Measurements from ENCODE around the gene DPYSL3. TPM values are rescaled to one million over a fixed set of nuclear protein-coding genes. Genes with fewer than 3 reads are reported as not detected.

The DPYSL3 gene
- total RNA-seq, 1 donor from 2014 or later, result 42.4 TPM

GRCh38 chr5:147465747-147466146 is 44.1 kb downstream of the DPYSL3 start:
- TF ChIP-seq, protein P1, sequence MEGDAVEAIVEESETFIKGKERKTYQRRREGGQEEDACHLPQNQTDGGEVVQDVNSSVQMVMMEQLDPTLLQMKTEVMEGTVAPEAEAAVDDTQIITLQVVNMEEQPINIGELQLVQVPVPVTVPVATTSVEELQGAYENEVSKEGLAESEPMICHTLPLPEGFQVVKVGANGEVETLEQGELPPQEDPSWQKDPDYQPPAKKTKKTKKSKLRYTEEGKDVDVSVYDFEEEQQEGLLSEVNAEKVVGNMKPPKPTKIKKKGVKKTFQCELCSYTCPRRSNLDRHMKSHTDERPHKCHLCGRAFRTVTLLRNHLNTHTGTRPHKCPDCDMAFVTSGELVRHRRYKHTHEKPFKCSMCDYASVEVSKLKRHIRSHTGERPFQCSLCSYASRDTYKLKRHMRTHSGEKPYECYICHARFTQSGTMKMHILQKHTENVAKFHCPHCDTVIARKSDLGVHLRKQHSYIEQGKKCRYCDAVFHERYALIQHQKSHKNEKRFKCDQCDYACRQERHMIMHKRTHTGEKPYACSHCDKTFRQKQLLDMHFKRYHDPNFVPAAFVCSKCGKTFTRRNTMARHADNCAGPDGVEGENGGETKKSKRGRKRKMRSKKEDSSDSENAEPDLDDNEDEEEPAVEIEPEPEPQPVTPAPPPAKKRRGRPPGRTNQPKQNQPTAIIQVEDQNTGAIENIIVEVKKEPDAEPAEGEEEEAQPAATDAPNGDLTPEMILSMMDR (IDR thresholded peaks at IDR 0.05; ENCODE audit: insufficient read depth, low read length, poor library complexity, severe bottlenecking), result no peak
- H3K36me3 ChIP-seq (ENCODE audit: control insufficient read depth, insufficient read depth, low read length), result no peaks in the 10 kb centered on the region
- H3K27me3 ChIP-seq (ENCODE audit: control insufficient read depth, insufficient read depth, low read length), result no peaks in the 10 kb centered on the region
- no peak for DNase-seq (ENCODE audit: low read depth)
- H3K4me3 ChIP-seq (ENCODE audit: low read depth, low read length), result no peak overlapping the region

- Histone ChIP-seq H3K36me3 (ENCODE audit: control insufficient read depth, insufficient read depth, low read length) (no peaks in the 10 kb centered on the region), H3K4me3 (ENCODE audit: low read depth, low read length) (no peak overlapping the region), H3K27me3 (ENCODE audit: control insufficient read depth, insufficient read depth, low read length) (no peaks in the 10 kb centered on the region)
- no peak for DNase-seq (ENCODE audit: low read depth)
- TF ChIP-seq, protein P1 (IDR thresholded peaks at IDR 0.05; ENCODE audit: insufficient read depth, low read length, poor library complexity, severe bottlenecking), result peak; percentile 53
Observed at GRCh38 chr5:147464211-147464610, 45.7 kb downstream of the DPYSL3 start.

DNA sequence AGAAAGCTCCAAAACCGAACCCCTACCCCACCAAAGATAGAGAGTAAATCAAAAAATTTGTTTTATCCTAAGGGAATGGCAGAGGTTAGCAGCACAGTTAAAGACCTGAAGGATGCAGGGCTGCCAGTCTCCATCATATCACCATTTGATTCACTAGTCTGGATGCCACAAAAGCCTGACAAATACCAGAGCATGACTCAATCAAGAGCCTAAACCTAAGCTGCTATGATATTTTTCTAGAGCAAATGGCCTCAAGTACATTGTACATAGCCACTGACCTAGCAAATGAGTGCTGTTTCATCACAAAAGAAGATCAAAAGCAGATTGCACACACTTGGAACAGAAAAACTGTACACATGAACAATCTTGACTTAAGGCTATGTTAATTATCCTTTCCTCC is 48.0 kb downstream of the DPYSL3 start:
- Histone ChIP-seq H3K4me3 (ENCODE audit: low read depth, low read length) (no peak overlapping the region), H3K27me3 (ENCODE audit: control insufficient read depth, insufficient read depth, low read length) (no peaks in the 10 kb centered on the region), H3K36me3 (ENCODE audit: control insufficient read depth, insufficient read depth, low read length) (no peaks in the 10 kb centered on the region)
- TF ChIP-seq, protein P1 (IDR thresholded peaks at IDR 0.05; ENCODE audit: insufficient read depth, low read length, poor library complexity, severe bottlenecking), result no peak
- no peak for DNase-seq (ENCODE audit: low read depth)

GRCh38 chr5:147460380-147460779 is 49.5 kb downstream of the DPYSL3 start:
- Histone ChIP-seq H3K36me3 (ENCODE audit: control insufficient read depth, insufficient read depth, low read length) (no peaks in the 10 kb centered on the region), H3K4me3 (ENCODE audit: low read depth, low read length) (no peak overlapping the region), H3K27me3 (ENCODE audit: control insufficient read depth, insufficient read depth, low read length) (no peaks in the 10 kb centered on the region)
- TF ChIP-seq, protein P1 (IDR thresholded peaks at IDR 0.05; ENCODE audit: insufficient read depth, low read length, poor library complexity, severe bottlenecking), result no peak
- no peak for DNase-seq (ENCODE audit: low read depth)

- no peaks in the 10 kb centered on the region for H3K27me3 ChIP-seq (ENCODE audit: control insufficient read depth, insufficient read depth, low read length)
- DNase-seq (ENCODE audit: low read depth), result no peak
- TF ChIP-seq, protein P1 (IDR thresholded peaks at IDR 0.05; ENCODE audit: insufficient read depth, low read length, poor library complexity, severe bottlenecking), result no peak
- H3K4me3 ChIP-seq (ENCODE audit: low read depth, low read length), result no peak overlapping the region
- no peaks in the 10 kb centered on the region for H3K36me3 ChIP-seq (ENCODE audit: control insufficient read depth, insufficient read depth, low read length)
Observed at GRCh38 chr5:147458581-147458980, 51.3 kb downstream of the DPYSL3 start.

- TF ChIP-seq, protein P1 (IDR thresholded peaks at IDR 0.05; ENCODE audit: insufficient read depth, low read length, poor library complexity, severe bottlenecking), result no peak
- DNase-seq (ENCODE audit: low read depth), result no peak
- Histone ChIP-seq H3K27me3 (ENCODE audit: control insufficient read depth, insufficient read depth, low read length) (no peaks in the 10 kb centered on the region), H3K36me3 (ENCODE audit: control insufficient read depth, insufficient read depth, low read length) (no peaks in the 10 kb centered on the region), H3K4me3 (ENCODE audit: low read depth, low read length) (no peak overlapping the region)
Observed at GRCh38 chr5:147455822-147456450, 53.9 kb downstream of the DPYSL3 start.

Data from kidney epithelial cell (primary cell).